Kidney (tissue), 14 donors: ENCODE measurements around the gene PRKD1. TPM values are rescaled to one million over a fixed set of nuclear protein-coding genes. Genes with fewer than 3 reads are reported as not detected.

ENCODE experiments used
- DNase-seq, 5 donors: peaks; one replicate each; pipeline ENCODE4 v3.0.0-alpha.2; 2013 to 2020
- FAIRE-seq: peaks from 2 replicates; lab custom pipeline; 2012; peaks lifted over from hg19 to GRCh38; lab: Jason Lieb, UNC
- H3K27ac ChIP-seq, 2 donors: one replicate each; pipeline ENCODE4 v1.7.0; 2013; ENCODE audit warnings: low read depth in 2 of 2, low read length in 2 of 2, inconsistent platforms in 1 of 2
- H3K27me3 ChIP-seq: one replicate; pipeline ENCODE4 v1.7.1; 2013; ENCODE audit warnings: low read length, inconsistent platforms; ENCODE audit not compliant: control insufficient read depth, insufficient read depth
- H3K36me3 ChIP-seq, 3 donors: one replicate each; pipeline versions ENCODE4 v1.7.0 to v1.7.1; 2013; ENCODE audit warnings: low read length in 3 of 3, control low read depth in 1 of 3, inconsistent platforms in 1 of 3; ENCODE audit not compliant: insufficient read depth in 3 of 3, control insufficient read depth in 2 of 3
- H3K4me1 ChIP-seq, 3 donors: one replicate each; pipeline versions ENCODE4 v1.7.0 to v1.7.1; 2013; ENCODE audit warnings: low read length in 3 of 3, inconsistent platforms in 1 of 3, low read depth in 1 of 3; ENCODE audit not compliant: control insufficient read depth in 2 of 3, insufficient read depth in 2 of 3
- H3K4me3 ChIP-seq, 3 donors: one replicate each; pipeline versions ENCODE4 v1.7.0 to v1.8.1; 2013; ENCODE audit warnings: low read length in 3 of 3, control low read depth in 1 of 3, inconsistent platforms in 1 of 3
- H3K9ac ChIP-seq, 3 donors: one replicate each; pipeline versions ENCODE4 v1.7.0 to v1.7.1; 2013; ENCODE audit warnings: low read length in 3 of 3, control low read depth in 1 of 3, inconsistent platforms in 1 of 3
- H3K9me3 ChIP-seq, 3 donors: one replicate each; pipeline versions ENCODE4 v1.7.0 to v1.7.1; 2013; ENCODE audit warnings: low read length in 3 of 3, control low read depth in 1 of 3, inconsistent platforms in 1 of 3; ENCODE audit not compliant: control insufficient read depth in 2 of 3, insufficient read depth in 1 of 3
- intact Hi-C: fragments of 100-400 bp; cut with DNase I; formaldehyde crosslinking; loops from one replicate; pipeline ENCODE4 v1.11.1; 2022
- polyA plus RNA-seq: library from polyadenylated mRNA; stranded (reverse); fragments of 350-450 nt; fragmentation: Illumina TruSeq; extraction: RNeasy Lipid Tissue Mini Kit (QIAGEN cat#74804); gene quantifications from one replicate; pipeline ENCODE4 v1.2.3, GENCODE V29; 2014; ENCODE audit warnings: low read depth, low replicate concordance; ENCODE audit not compliant: insufficient read depth
- total RNA-seq: library from RNA; stranded (reverse); fragmentation: NEBNext Ultra II Directional; extraction: Animal tissue kit (Norgen Biotek cat#: 25700); gene quantifications from one replicate; pipeline ENCODE4 v1.2.1, GENCODE V29; 2021
- TF ChIP-seq, protein P1 (sequence below): IDR thresholded peaks from 3 replicates; pipeline ENCODE4 v1.5.1; 2012; ENCODE audit warnings: mild to moderate bottlenecking, moderate library complexity, borderline replicate concordance; ENCODE audit not compliant: insufficient read depth; ENCODE audit errors: extremely low read depth
- donor health status: control.
- donor health status: control.
- donor health status: control.
- donor health status: control.
- donor health status: control.
- donor health status: DM: yes; HTN: yes; CAD: no.
- donor health status: Normal renal cell carcinoma (clear cell type).

Gene PRKD1
- total and polyA plus RNA-seq, 2 donors from 2014 or later, result 14.0 to 45.1 TPM

DNA sequence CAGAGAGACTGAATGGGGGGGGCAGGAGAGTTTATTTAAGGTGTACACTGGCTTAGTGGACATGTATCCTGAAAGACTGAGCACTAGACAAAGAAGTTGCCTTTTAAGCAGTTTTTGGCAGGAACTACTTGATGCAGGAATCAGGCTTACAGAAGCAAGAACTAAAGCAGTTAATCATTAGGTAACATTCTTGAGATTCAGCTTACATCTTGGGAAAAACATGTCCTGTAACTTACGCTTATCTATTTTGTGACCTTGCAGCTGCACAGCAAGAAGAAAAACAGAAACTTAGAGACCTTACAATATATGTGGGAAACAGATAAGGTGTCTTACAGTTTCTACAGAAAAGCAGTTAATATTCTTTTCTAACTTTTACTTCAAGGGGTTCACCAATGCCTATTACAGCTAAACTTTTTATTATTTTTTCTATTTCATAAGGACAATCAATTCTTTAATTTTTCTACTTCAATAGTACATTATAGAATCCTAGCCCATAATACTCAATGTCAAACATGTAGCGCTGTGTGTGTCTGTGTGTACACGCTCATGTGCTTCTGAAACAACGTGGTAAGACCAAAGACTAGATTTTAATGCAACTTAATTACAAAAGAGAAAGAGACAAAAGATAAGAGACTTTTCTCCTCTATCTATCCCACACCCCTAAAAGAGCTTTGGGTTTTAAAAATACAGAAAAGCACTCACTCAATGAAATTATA is 276.9 kb downstream of the PRKD1 start:
- H3K36me3 ChIP-seq, result no peaks in the 10 kb centered on the region
- intact Hi-C loops, result no loop called here
- H3K4me1 ChIP-seq, result peaks cover 0 to 8% (median 0%) of the 10 kb centered on the region in 3 donors
- DNase-seq, result peak in 1 of 5 donors; percentile 29
- TF ChIP-seq, protein P1, sequence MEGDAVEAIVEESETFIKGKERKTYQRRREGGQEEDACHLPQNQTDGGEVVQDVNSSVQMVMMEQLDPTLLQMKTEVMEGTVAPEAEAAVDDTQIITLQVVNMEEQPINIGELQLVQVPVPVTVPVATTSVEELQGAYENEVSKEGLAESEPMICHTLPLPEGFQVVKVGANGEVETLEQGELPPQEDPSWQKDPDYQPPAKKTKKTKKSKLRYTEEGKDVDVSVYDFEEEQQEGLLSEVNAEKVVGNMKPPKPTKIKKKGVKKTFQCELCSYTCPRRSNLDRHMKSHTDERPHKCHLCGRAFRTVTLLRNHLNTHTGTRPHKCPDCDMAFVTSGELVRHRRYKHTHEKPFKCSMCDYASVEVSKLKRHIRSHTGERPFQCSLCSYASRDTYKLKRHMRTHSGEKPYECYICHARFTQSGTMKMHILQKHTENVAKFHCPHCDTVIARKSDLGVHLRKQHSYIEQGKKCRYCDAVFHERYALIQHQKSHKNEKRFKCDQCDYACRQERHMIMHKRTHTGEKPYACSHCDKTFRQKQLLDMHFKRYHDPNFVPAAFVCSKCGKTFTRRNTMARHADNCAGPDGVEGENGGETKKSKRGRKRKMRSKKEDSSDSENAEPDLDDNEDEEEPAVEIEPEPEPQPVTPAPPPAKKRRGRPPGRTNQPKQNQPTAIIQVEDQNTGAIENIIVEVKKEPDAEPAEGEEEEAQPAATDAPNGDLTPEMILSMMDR, result no peak
- no peaks in the 10 kb centered on the region for H3K27me3 ChIP-seq
- no peak overlapping the region for H3K9ac ChIP-seq
- H3K9me3 ChIP-seq, result peaks cover 0 to 13% (median 0%) of the 10 kb centered on the region in 3 donors
- H3K27ac ChIP-seq, result no peak overlapping the region
- FAIRE-seq, result no peak
- H3K4me3 ChIP-seq, result no peak overlapping the region

DNA sequence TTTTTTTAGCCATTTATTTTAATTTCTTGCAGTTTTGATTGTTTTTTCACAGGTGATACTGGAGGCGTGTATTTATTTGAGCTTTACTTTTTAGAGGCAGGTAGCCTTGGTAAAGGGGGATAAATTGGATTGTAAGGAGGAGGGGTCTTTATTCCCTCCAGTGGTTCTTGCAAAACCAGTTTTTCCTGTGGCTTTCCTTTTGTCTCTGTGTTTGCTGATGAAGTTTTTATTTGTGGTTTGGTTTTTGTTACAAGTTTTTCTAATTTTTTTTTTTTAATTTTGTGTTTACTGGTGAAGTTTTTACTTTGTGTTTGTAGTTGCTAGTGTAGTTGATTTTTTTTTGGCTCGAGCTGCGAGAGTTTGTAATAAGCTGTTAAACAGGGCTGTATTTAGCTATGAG is 278.5 kb downstream of the PRKD1 start:
- TF ChIP-seq, protein P1, result no peak
- H3K27ac ChIP-seq, result no peak overlapping the region
- FAIRE-seq, result no peak

DNA sequence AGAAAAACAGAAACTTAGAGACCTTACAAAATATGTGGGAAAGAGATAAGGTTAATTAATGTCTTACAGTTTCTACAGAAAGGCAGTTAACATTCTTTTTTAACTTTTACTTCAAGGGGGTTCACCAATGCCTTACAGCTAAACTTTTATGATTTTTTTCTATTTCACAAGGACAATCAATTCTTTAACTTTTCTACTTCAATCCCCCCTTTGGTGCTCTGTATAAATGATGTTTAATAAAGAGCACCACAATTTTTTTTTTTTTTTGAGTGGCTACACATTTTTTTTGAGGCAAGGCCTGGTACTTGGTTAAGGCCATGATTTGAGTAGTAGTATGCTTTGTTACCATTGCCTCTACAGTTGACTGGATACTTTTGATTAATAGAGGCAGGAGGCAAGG is 279.6 kb downstream of the PRKD1 start:
- DNase-seq (no peak), FAIRE-seq (no peak)
- H3K4me3 ChIP-seq, result no peak overlapping the region
- no peak overlapping the region for H3K27ac ChIP-seq
- no peaks in the 10 kb centered on the region for H3K36me3 ChIP-seq
- H3K27me3 ChIP-seq, result no peaks in the 10 kb centered on the region
- intact Hi-C loops, result no loop called here
- TF ChIP-seq, protein P1, result no peak
- H3K4me1 ChIP-seq, result peaks cover 0 to 8% (median 0%) of the 10 kb centered on the region in 3 donors
- peaks cover 0 to 13% (median 0%) of the 10 kb centered on the region in 3 donors for H3K9me3 ChIP-seq
- H3K9ac ChIP-seq, result no peak overlapping the region

More for the DNA sequence above, 278.5 kb downstream of the PRKD1 start:
- Histone ChIP-seq H3K4me1 (peaks cover 0 to 8% (median 0%) of the 10 kb centered on the region in 3 donors), H3K9me3 (peaks cover 0 to 13% (median 0%) of the 10 kb centered on the region in 3 donors), H3K9ac (no peak overlapping the region), H3K4me3 (no peak overlapping the region), H3K36me3 (no peaks in the 10 kb centered on the region), H3K27me3 (no peaks in the 10 kb centered on the region)
- no peak for DNase-seq
- intact Hi-C loops, result no loop called here
